Hepatocyte (in vitro differentiated cells): ENCODE data around the gene TMED7. TPM values are rescaled to one million over a fixed set of nuclear protein-coding genes. Genes with fewer than 3 reads are reported as not detected.

Experiments used
- DNase-seq: peaks from one replicate; pipeline ENCODE4 v3.0.0-alpha.2; 2016; ENCODE audit warnings: low spot score
- H2AFZ ChIP-seq: fragments of 200-600 bp; sonication (generic); 2 replicates; pipeline ENCODE4 v1.6.0; 2016; ENCODE audit warnings: antibody characterized with exemption, mild to moderate bottlenecking
- H3K27ac ChIP-seq: fragments of 200-600 bp; sonication (generic); 2 replicates; pipeline ENCODE4 v1.5.1; 2016; ENCODE audit warnings: mild to moderate bottlenecking
- H3K27me3 ChIP-seq: fragments of 200-600 bp; sonication (generic); 2 replicates; pipeline ENCODE4 v1.6.1; 2016
- H3K36me3 ChIP-seq: fragments of 200-600 bp; sonication (generic); replicated peaks from 2 replicates; pipeline ENCODE4 v1.5.1; 2016; ENCODE audit warnings: low read depth; ENCODE audit not compliant: insufficient read depth
- H3K4me1 ChIP-seq: fragments of 200-600 bp; sonication (generic); 2 replicates; pipeline ENCODE4 v1.5.1; 2016; ENCODE audit warnings: mild to moderate bottlenecking, moderate library complexity; ENCODE audit not compliant: insufficient read depth
- H3K4me2 ChIP-seq: fragments of 200-600 bp; sonication (generic); 2 replicates; pipeline ENCODE4 v1.6.0; 2016
- H3K4me3 ChIP-seq: fragments of 200-600 bp; sonication (generic); 2 replicates; pipeline ENCODE4 v1.5.1; 2016; ENCODE audit warnings: mild to moderate bottlenecking
- H3K79me2 ChIP-seq: fragments of 200-600 bp; sonication (generic); 2 replicates; pipeline ENCODE4 v1.6.0; 2017; ENCODE audit warnings: mild to moderate bottlenecking
- H3K9me2 ChIP-seq: fragments of 200-600 bp; sonication (generic); replicated peaks from 2 replicates; pipeline ENCODE4 v1.6.0; 2017; ENCODE audit warnings: mild to moderate bottlenecking; ENCODE audit not compliant: insufficient read depth
- H3K9me3 ChIP-seq: fragments of 200-600 bp; sonication (generic); 2 replicates; pipeline ENCODE4 v1.5.1; 2016; ENCODE audit warnings: low read depth, mild to moderate bottlenecking
- H4K20me1 ChIP-seq: fragments of 200-600 bp; sonication (generic); 2 replicates; pipeline ENCODE4 v1.6.0; 2016; ENCODE audit warnings: mild to moderate bottlenecking; ENCODE audit not compliant: insufficient read depth, poor library complexity, severe bottlenecking
- CTCF ChIP-seq: fragments of 200-600 bp; sonication (generic); IDR thresholded peaks from 2 replicates; pipeline ENCODE4 v1.5.1; 2016; ENCODE audit warnings: antibody characterized with exemption, mild to moderate bottlenecking; ENCODE audit not compliant: poor library complexity
- EZH2 ChIP-seq: fragments of 200-600 bp; sonication (generic); IDR thresholded peaks from 2 replicates; pipeline ENCODE4 v1.6.1; 2016; ENCODE audit warnings: antibody characterized with exemption, mild to moderate bottlenecking, borderline replicate concordance
- EZH2phosphoT487 ChIP-seq: fragments of 200-600 bp; sonication (generic); IDR thresholded peaks from one replicate; pipeline ENCODE4 v1.6.1; 2018; ENCODE audit warnings: antibody characterized with exemption, mild to moderate bottlenecking, low read depth, moderate library complexity; ENCODE audit not compliant: unreplicated experiment, severe bottlenecking
- WGBS: methylation state at CpG from one replicate; pipeline ENCODE4 v1.1.6; 2016; ENCODE audit warnings: low lambda C conversion rate; ENCODE audit errors: missing lambda C conversion rate; 5-methylcytosine and 5-hydroxymethylcytosine counted together
- polyA plus RNA-seq: library from polyadenylated mRNA; unstranded; fragments of >200 nt; fragmentation: Nextera tagmentation; extraction: Ambion mirVana; gene quantifications from 2 replicates; pipeline ENCODE4 v1.2.1, GENCODE V29; 2016
- total RNA-seq: library from RNA; depleted of rRNA; stranded (reverse); fragments of >200 nt; gene quantifications from 2 replicates; pipeline ENCODE4 v1.2.3, GENCODE V29; 2014

The TMED7 gene
- total and polyA plus RNA-seq, 2 experiments from 2014 or later, result 88.1 to 214 TPM

GRCh38 chr5:115605436-115605835 lies 20.4 kb downstream of the TMED7 start:
- Histone ChIP-seq H3K4me2 (no peak overlapping the region), H3K9me2 (no peaks in the 10 kb centered on the region), H3K4me1 (peaks cover 12% of the 10 kb centered on the region), H2AFZ (no peak overlapping the region), H4K20me1 (no peaks in the 10 kb centered on the region), H3K36me3 (no peaks in the 10 kb centered on the region), H3K79me2 (peaks cover 14% of the 10 kb centered on the region), H3K9me3 (no peaks in the 10 kb centered on the region), H3K4me3 (no peak overlapping the region), H3K27ac (no peak overlapping the region), H3K27me3 (no peaks in the 10 kb centered on the region)
- DNase-seq, result no peak
- TF ChIP-seq EZH2, result no peak
- no peak for TF ChIP-seq CTCF
- TF ChIP-seq EZH2phosphoT487, result no peak
- 89% methylated on average over 3 of the region's 3 CpGs for WGBS

- Histone ChIP-seq H3K36me3 (no peaks in the 10 kb centered on the region), H3K4me2 (peak overlapping the region; percentile 91), H3K27ac (peak overlapping the region; percentile 90), H3K4me3 (peak overlapping the region; percentile 82), H3K4me1 (peaks cover 12% of the 10 kb centered on the region), H3K9me2 (no peaks in the 10 kb centered on the region), H2AFZ (peak overlapping the region; percentile 100), H3K9me3 (no peaks in the 10 kb centered on the region), H3K27me3 (no peaks in the 10 kb centered on the region), H3K79me2 (peaks cover 13% of the 10 kb centered on the region), H4K20me1 (no peaks in the 10 kb centered on the region)
- WGBS, result 65% methylated on average over 11 of the region's 11 CpGs
- TF ChIP-seq CTCF, result no peak
- no peak for TF ChIP-seq EZH2phosphoT487
- no peak for TF ChIP-seq EZH2
- no peak for DNase-seq
Observed at GRCh38 chr5:115602591-115603125, 23.2 kb downstream of the TMED7 start.

GRCh38 chr5:115601701-115602590 lies 23.9 kb downstream of the TMED7 start, which contains the start of gene TICAM2:
Gene TICAM2, minus strand, starts transcription at chr5:115602479. Its CDS starts 21,223 bp downstream, at chr5:115581256.
- no peaks in the 10 kb centered on the region for H3K36me3 ChIP-seq
- H3K4me1 ChIP-seq, result peaks cover 12% of the 10 kb centered on the region
- TF ChIP-seq CTCF (peak; percentile 30), EZH2 (no peak), EZH2phosphoT487 (no peak)
- peaks cover 9% of the 10 kb centered on the region for H3K79me2 ChIP-seq
- no peaks in the 10 kb centered on the region for H4K20me1 ChIP-seq
- no peaks in the 10 kb centered on the region for H3K27me3 ChIP-seq
- 7% methylated on average over 55 of the region's 71 CpGs for WGBS
- H3K9me3 ChIP-seq, result no peaks in the 10 kb centered on the region
- DNase-seq, result peak; percentile 72
- H3K4me3 ChIP-seq, result peak within 1 kb of the TSS; percentile 82
- peak within 1 kb of the TSS; percentile 91 for H3K4me2 ChIP-seq
- H3K27ac ChIP-seq, result peak within 1 kb of the TSS; percentile 90
- H2AFZ ChIP-seq, result peak within 1 kb of the TSS; percentile 100
- no peaks in the 10 kb centered on the region for H3K9me2 ChIP-seq
